ENCODE measurements around the gene B4GALT1. TPM values are rescaled to one million over a fixed set of nuclear protein-coding genes. Genes with fewer than 3 reads are reported as not detected.

Gene B4GALT1
- total and polyA plus RNA-seq, 9 donors = 35.8 to 226 (median 88.3) TPM

DNA sequence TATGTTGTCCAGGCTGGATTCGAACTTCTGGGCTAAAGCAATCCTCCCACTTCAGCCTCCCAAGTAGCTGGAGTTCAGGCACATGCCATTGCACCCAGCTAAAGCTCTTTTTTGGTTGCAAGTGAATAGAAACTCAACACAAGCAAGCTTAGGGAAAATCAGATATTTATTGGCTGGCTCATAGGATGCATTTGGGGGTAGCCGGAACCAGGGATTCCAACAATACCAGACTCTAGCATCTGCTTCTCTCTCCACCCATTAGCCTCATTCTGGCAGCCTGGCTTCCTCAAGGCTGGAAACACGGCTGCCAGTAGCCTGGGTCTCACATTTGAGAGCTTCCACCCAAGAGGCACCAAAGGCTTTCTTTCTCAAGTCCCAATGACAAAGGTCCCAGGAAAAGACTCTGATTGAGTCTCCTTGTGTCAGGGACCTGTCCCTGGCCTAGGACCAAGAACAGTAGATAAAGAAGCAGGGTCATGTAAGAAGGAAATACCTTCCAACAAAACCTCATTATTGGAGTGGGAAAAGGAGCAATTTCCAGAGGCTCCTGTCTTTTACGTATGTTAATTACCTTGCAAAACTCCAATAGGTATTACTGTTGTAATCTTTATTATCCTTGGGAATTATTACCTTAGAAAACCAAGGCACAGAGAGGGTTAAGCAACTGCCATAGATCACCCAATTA lies 23.0 kb upstream of the B4GALT1 start:
- 71 to 85% (median 81%) methylated on average over 4 of the region's 4 CpGs for WGBS, 3 donors
- Histone ChIP-seq H3K27ac (no peak overlapping the region), H3K27me3 (no peaks in the 10 kb centered on the region), H3K4me1 (ENCODE audit: insufficient read depth) (peaks cover 5% of the 10 kb centered on the region), H3K4me3 (no peak overlapping the region), H3K36me3 (no peaks in the 10 kb centered on the region), H3K9me3 (no peaks in the 10 kb centered on the region)
- intact Hi-C loops (cut with DNase I) = no loop called here
- TF ChIP-seq, protein P1, sequence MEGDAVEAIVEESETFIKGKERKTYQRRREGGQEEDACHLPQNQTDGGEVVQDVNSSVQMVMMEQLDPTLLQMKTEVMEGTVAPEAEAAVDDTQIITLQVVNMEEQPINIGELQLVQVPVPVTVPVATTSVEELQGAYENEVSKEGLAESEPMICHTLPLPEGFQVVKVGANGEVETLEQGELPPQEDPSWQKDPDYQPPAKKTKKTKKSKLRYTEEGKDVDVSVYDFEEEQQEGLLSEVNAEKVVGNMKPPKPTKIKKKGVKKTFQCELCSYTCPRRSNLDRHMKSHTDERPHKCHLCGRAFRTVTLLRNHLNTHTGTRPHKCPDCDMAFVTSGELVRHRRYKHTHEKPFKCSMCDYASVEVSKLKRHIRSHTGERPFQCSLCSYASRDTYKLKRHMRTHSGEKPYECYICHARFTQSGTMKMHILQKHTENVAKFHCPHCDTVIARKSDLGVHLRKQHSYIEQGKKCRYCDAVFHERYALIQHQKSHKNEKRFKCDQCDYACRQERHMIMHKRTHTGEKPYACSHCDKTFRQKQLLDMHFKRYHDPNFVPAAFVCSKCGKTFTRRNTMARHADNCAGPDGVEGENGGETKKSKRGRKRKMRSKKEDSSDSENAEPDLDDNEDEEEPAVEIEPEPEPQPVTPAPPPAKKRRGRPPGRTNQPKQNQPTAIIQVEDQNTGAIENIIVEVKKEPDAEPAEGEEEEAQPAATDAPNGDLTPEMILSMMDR (IDR thresholded peaks at IDR 0.05) = no peak
- TF ChIP-seq POLR2A (IDR thresholded peaks at IDR 0.05) (no peak), EP300 (IDR thresholded peaks at IDR 0.05) (no peak)
- DNase-seq = no peak

DNA sequence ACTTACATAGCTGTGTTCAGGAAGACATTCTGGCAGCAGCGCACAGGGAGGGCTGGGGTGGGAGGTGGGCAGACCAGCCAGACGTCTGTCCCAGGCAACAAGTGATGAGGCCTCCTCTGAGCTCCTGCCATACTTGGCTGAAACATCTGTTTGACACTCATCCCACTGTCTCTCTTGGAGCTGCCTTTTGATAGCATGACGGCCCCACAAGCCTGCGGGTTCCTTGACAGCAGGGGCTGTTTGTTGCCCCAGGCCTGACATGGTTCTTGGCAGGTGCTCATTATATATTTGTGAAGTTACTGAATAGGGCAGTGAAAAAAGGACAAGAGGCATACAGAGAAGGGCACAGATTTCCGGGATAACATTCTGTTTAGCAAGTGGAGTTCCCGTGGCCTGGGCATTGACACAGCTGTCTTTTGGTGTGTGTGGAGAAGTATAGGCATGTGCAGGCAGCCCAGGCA lies 22.2 kb upstream of the B4GALT1 start:
- Histone ChIP-seq H3K27me3 (no peaks in the 10 kb centered on the region), H3K27ac (no peak overlapping the region), H3K36me3 (no peaks in the 10 kb centered on the region), H3K4me1 (ENCODE audit: insufficient read depth) (peaks cover 5% of the 10 kb centered on the region), H3K9me3 (no peaks in the 10 kb centered on the region), H3K4me3 (no peak overlapping the region)
- DNase-seq = no peak
- no peak for TF ChIP-seq EP300 (IDR thresholded peaks at IDR 0.05)
- TF ChIP-seq POLR2A (IDR thresholded peaks at IDR 0.05) = no peak
- TF ChIP-seq, protein P1 (IDR thresholded peaks at IDR 0.05) = no peak
- intact Hi-C loops (cut with DNase I) = no loop called here
- WGBS, 3 donors = 80 to 87% (median 85%) methylated on average over 6 of the region's 6 CpGs

DNA sequence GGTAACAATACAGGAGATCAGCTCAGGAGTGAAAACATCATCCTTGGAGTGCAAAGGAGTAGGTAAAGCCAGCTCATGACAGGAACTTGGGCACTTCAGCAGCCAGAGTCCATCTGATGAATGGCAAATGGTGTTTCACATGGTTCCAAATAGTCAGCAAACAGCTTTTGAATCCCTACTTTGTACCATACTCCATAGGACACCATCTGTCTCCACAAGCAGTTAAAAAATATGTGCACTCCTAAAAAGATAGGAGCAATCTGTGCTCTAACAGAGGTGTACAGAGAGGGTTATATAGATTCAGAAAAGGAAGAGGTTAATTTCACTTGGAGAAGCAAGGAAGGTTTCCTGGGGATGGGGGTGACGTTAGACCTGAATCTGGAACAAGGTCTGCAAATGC lies 21.6 kb upstream of the B4GALT1 start:
- no peaks in the 10 kb centered on the region for H3K36me3 ChIP-seq
- DNase-seq = no peak
- 84 to 88% (median 87%) methylated on average over 1 of the region's 1 CpG for WGBS, 3 donors

DNA sequence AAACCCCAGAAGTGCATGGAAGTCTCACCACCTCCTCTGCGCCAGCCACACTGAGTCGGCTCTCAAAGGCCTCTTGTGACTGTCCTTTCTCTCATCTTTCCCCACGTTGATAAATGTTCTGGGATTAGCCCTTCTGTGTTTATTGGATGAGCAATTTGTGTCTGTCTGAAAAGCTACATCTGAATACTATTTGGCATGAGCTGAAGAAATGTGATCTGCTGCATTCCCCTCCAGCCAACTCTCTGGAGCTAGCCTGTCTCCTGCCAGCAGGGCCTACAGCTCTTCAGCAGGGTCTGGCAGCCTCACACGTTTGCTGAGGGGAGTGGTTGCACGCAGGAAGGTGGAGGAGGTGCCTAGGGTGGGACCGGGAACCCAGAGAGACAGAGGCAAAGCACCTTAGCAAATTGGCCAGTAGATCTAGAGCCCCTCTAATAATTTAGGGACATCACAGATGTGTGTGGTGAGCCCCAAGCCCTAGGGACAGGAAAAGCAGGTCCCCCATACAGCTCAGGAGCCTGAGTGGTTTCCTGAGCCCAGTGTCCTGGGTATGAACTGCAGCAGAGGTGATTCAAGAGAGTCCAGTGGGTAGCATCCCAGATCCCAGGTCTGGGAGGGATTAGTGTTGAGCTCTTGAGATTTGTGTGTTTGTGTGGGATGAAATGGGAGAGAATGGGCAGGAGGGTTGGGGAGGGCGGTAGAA lies 20.5 kb upstream of the B4GALT1 start:
- H3K9me3 ChIP-seq = no peaks in the 10 kb centered on the region
- intact Hi-C loops (cut with DNase I) = no loop called here
- peak overlapping the region in 1 of 2 donors; percentile 43 for H3K27ac ChIP-seq
- H3K36me3 ChIP-seq = no peaks in the 10 kb centered on the region
- DNase-seq = peak; percentile 49 to 70 (median 62)
- WGBS, 3 donors = 27 to 31% (median 27%) methylated on average over 7 of the region's 7 CpGs
- no peaks in the 10 kb centered on the region for H3K27me3 ChIP-seq
- H3K4me1 ChIP-seq (ENCODE audit: insufficient read depth) = peaks cover 5% of the 10 kb centered on the region
- H3K4me3 ChIP-seq = no peak overlapping the region
- TF ChIP-seq, protein P1 (IDR thresholded peaks at IDR 0.05) = no peak
- TF ChIP-seq POLR2A (IDR thresholded peaks at IDR 0.05) (no peak), EP300 (IDR thresholded peaks at IDR 0.05) (no peak)

More for the DNA sequence above, 21.6 kb upstream of the B4GALT1 start:
- TF ChIP-seq POLR2A (IDR thresholded peaks at IDR 0.05) (no peak), EP300 (IDR thresholded peaks at IDR 0.05) (no peak)
- TF ChIP-seq, protein P1 (IDR thresholded peaks at IDR 0.05) = no peak
- intact Hi-C loops (cut with DNase I) = no loop called here
- Histone ChIP-seq H3K4me3 (no peak overlapping the region), H3K9me3 (no peaks in the 10 kb centered on the region), H3K27me3 (no peaks in the 10 kb centered on the region), H3K27ac (no peak overlapping the region), H3K4me1 (ENCODE audit: insufficient read depth) (peaks cover 5% of the 10 kb centered on the region)

Data from ovary (tissue), 9 donors.